RWPE1 (cell line): ENCODE measurements around the gene KCNJ15.

Experiments used
- CTCF ChIA-PET: fragments of 350-600 bp; sonication (Branson Sonifier 250); formaldehyde crosslinking; extraction: SDS; loops from one replicate; lab custom pipeline; 2021; lab: Yijun Ruan, JAX
- POLR2A ChIA-PET: fragments of 400-600 bp; formaldehyde crosslinking; extraction: SDS; loops from one replicate; lab custom pipeline; 2020; ENCODE audit warnings: antibody characterized with exemption; ENCODE audit not compliant: low non-redundant PET; lab: Yijun Ruan, JAX
- DNase-seq: peaks from one replicate; pipeline ENCODE4 v3.0.0; 2012; ENCODE audit warnings: low spot score
- H3K27ac ChIP-seq: fragments of 450-650 bp; 2 replicates; pipeline ENCODE4 v1.5.1; 2017
- TF ChIP-seq, protein P1 (sequence below): fragments of 450-650 bp; conservative IDR thresholded peaks from 2 replicates; pipeline ENCODE4 v1.5.1; 2017; ENCODE audit warnings: low read depth, mild to moderate bottlenecking

The KCNJ15 gene

GRCh38 chr21:38257667-38258066 lies 876 bp downstream of the KCNJ15 start:
- ChIA-PET CTCF (no interaction called here), POLR2A (no interaction called here)
- no peak overlapping the region for H3K27ac ChIP-seq
- DNase-seq: no peak
- TF ChIP-seq, protein P1, sequence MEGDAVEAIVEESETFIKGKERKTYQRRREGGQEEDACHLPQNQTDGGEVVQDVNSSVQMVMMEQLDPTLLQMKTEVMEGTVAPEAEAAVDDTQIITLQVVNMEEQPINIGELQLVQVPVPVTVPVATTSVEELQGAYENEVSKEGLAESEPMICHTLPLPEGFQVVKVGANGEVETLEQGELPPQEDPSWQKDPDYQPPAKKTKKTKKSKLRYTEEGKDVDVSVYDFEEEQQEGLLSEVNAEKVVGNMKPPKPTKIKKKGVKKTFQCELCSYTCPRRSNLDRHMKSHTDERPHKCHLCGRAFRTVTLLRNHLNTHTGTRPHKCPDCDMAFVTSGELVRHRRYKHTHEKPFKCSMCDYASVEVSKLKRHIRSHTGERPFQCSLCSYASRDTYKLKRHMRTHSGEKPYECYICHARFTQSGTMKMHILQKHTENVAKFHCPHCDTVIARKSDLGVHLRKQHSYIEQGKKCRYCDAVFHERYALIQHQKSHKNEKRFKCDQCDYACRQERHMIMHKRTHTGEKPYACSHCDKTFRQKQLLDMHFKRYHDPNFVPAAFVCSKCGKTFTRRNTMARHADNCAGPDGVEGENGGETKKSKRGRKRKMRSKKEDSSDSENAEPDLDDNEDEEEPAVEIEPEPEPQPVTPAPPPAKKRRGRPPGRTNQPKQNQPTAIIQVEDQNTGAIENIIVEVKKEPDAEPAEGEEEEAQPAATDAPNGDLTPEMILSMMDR: no peak

DNA sequence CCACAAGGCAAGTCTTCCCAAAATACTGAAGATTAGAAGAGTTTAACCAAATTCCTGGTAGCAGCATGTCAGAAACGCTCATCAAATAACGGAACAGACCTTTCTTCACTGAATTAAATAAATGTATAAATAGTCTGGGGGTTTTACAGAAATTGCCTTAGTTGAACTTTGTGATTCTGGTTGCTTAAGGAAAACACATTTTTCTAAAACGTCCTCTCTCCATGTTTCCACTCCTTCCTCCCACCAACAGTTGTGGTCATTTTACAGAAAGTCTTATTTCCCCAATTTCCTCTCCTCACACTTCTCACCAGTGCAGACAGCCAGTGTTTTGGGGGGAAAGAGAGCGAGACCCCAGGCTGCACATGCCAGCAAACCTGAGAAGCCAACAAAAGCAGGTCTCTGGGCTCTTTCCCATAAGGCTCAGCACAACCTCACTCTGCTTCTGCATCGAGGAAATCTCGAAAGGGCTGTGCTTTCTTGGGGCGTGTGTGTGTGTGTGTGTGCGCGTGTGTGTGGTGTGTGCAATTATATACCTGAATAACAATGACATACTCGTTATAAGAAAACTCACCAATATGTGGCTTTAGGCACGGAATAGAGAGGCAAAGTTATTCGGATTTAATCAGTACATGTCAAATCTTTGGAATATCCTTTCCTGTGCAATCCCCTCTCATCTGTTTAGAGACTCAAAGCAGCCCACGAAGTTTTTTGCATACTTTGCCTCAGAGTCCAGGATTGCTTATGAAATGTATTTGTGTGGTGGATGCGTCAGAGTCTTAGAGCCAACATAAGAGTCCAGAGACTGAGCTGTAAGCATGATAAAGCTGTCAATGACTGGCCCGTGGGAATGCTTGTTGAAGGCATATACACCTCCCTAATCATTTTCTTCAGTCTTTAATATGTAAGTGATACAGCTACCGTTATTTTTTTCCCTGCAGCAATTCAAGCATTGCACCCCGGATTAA lies 2.0 kb downstream of the KCNJ15 start:
- DNase-seq: no peak
- TF ChIP-seq, protein P1: no peak
- H3K27ac ChIP-seq: no peak overlapping the region
- ChIA-PET POLR2A (no interaction called here), CTCF (interaction anchor here (0.6 kb wide), 2 partner anchors 16 to 93 kb away, joined by 3 to 4 read pairs; no protein-coding TSS in a partner anchor)

GRCh38 chr21:38259665-38260064 lies 2.9 kb downstream of the KCNJ15 start:
- TF ChIP-seq, protein P1: no peak
- ChIA-PET POLR2A (no interaction called here), CTCF (interaction anchor here (0.6 kb wide), 2 partner anchors 17 to 92 kb away, joined by 3 to 4 read pairs; no protein-coding TSS in a partner anchor)
- H3K27ac ChIP-seq: no peak overlapping the region
- DNase-seq: no peak

GRCh38 chr21:38260426-38260825 lies 3.6 kb downstream of the KCNJ15 start:
- POLR2A ChIA-PET: no interaction called here
- DNase-seq: no peak
- CTCF ChIA-PET: no interaction called here
- TF ChIP-seq, protein P1: no peak
- H3K27ac ChIP-seq: no peak overlapping the region

DNA sequence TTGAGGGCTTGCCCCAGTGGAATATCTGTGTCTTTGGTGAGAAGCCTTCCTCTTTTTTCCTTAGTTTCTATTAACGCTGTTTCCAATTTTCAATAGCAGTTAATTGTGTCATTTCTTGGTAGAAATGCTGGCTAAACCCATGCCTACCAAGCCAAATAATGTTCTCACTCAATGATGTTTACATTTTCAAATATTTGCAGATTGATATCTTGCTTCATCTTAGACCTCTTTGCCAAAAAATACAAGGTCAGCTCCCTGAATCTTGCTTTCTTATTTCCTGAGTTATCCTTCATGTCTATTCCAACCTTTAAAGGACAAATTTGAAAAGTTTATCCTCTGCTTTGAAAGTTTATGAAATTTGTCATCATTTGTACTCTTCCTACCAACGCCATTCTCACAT lies 5.1 kb downstream of the KCNJ15 start:
- H3K27ac ChIP-seq: no peak overlapping the region
- ChIA-PET CTCF (interaction anchor here (0.7 kb wide), 1 partner anchor 18 kb away, joined by 4 read pairs; no protein-coding TSS in a partner anchor), POLR2A (no interaction called here)
- TF ChIP-seq, protein P1: no peak
- no peak for DNase-seq

DNA sequence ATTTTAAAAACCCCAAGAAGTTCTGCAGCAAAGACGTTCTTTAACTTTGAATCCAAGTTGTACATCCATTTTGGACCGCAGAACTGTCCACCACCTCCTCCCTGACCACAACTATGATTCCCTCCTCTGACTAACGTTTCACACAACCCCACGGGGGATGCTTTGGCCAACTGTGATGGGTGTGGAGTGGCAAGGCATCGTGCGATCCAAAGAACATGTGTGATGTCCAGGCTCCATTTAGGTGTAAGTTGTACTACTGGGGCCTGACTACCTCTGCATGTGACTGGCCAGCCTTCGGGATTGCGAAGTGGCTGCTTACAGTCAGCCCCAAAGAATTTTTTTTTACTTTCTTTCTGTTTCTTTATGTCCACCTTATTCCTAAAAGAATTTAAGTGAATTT lies 6.7 kb downstream of the KCNJ15 start:
- CTCF ChIA-PET: no interaction called here
- POLR2A ChIA-PET: no interaction called here
- no peak for DNase-seq
- TF ChIP-seq, protein P1: no peak
- H3K27ac ChIP-seq: no peak overlapping the region
